HCT116 (cell line): ENCODE data around the gene NDST3. TPM values are rescaled to one million over a fixed set of nuclear protein-coding genes. Genes with fewer than 3 reads are reported as not detected.

ENCODE experiments used
- ATAC-seq: fragments of 200-7000 bp; cut with Tn5 transposase; 2 replicates; pipeline ENCODE4 v1.9.1; 2020; ENCODE audit warnings: mild to moderate bottlenecking, moderate library complexity
- BruUV-seq: library from RNA; stranded (reverse); fragments of 400-500 nt; replicated peaks from 2 replicates; lab custom pipeline; 2021; lab: Mats Ljungman, UMichigan
- CTCF ChIA-PET: fragments of 300-600 bp; sonication (Branson Sonifier 250); formaldehyde crosslinking; loops from one replicate; lab custom pipeline; 2021; ENCODE audit warnings: antibody characterized with exemption; lab: Charles Lee
- POLR2A ChIA-PET: fragments of 300-600, 350-600 bp; sonication (Branson Sonifier 250); formaldehyde crosslinking; loops from one replicate; lab custom pipeline; 2021; ENCODE audit warnings: antibody characterized with exemption; lab: Charles Lee
- RAD21 ChIA-PET, 2 experiments: fragments of 300-600 bp; sonication (Branson Sonifier 250); formaldehyde crosslinking; loops; one replicate each; lab custom pipeline; 2023; ENCODE audit warnings: low total read pairs in 2 of 2; ENCODE audit not compliant: uncharacterized antibody in 2 of 2, unreplicated experiment in 2 of 2, low non-redundant PET in 1 of 2; lab: Charles Lee
- DNase-seq: peaks from one replicate; pipeline ENCODE4 v3.0.0-alpha.2; 2010; ENCODE audit warnings: low read depth, low spot score
- H2AFZ ChIP-seq: fragments of 200-600 bp; shearing (Covaris generic), sonication (generic); 2 replicates; pipeline ENCODE4 v1.6.1; 2017; ENCODE audit warnings: low read depth, mixed run types, mixed read lengths, antibody characterized with exemption, low read length; ENCODE audit not compliant: poor library complexity, severe bottlenecking
- H3K27ac ChIP-seq: 2 replicates; pipeline ENCODE4 v1.5.1; 2012; ENCODE audit warnings: low read depth, low read length
- H3K27me3 ChIP-seq: fragments of 200-600 bp; sonication (generic); 2 replicates; pipeline ENCODE4 v1.6.1; 2016; ENCODE audit warnings: mixed run types, low read length, mixed read lengths; ENCODE audit not compliant: insufficient read depth
- H3K36me3 ChIP-seq, 2 experiments: fragments of 200-500 bp in 1 of 2; fragments of 200-600 bp in 1 of 2; sonication (Bioruptor generic) in 1 of 2; sonication (generic) in 1 of 2; 2 replicates each; pipeline versions ENCODE4 v1.5.1 to v1.6.1; 2014 to 2016; ENCODE audit warnings: low read length in 2 of 2, inconsistent platforms in 1 of 2, mixed read lengths in 1 of 2, mixed run types in 1 of 2; ENCODE audit not compliant: insufficient read depth in 2 of 2, control insufficient read depth in 1 of 2
- H3K4me1 ChIP-seq, 2 experiments: fragments of 200-600 bp in 1 of 2; sonication (generic) in 1 of 2; 2 replicates each; pipeline versions ENCODE4 v1.5.1 to v1.6.1; 2012 to 2017; ENCODE audit warnings: low read length in 2 of 2, inconsistent platforms in 1 of 2, mild to moderate bottlenecking in 1 of 2, mixed read lengths in 1 of 2, mixed run types in 1 of 2, moderate library complexity in 1 of 2; ENCODE audit not compliant: insufficient read depth in 2 of 2, control insufficient read depth in 1 of 2
- H3K4me2 ChIP-seq: fragments of 200-600 bp; sonication (generic); 2 replicates; pipeline ENCODE4 v1.6.1; 2017; ENCODE audit warnings: mixed run types, low read length, mixed read lengths
- H3K4me3 ChIP-seq, 2 experiments: fragments of 200-600 bp in 1 of 2; sonication (generic) in 1 of 2; replicated peaks in 1 of 2; 2 replicates each; pipeline ENCODE4 v1.5.1; 2011 to 2016; ENCODE audit warnings: low read length in 2 of 2, control low read depth in 1 of 2, low read depth in 1 of 2, mild to moderate bottlenecking in 1 of 2, mixed read lengths in 1 of 2, mixed run types in 1 of 2
- H3K79me2 ChIP-seq: fragments of 200-600 bp; sonication (generic); 2 replicates; pipeline ENCODE4 v1.6.1; 2017; ENCODE audit warnings: mild to moderate bottlenecking, mixed run types, low read length, moderate library complexity, mixed read lengths; ENCODE audit not compliant: insufficient read depth
- H3K9ac ChIP-seq: fragments of 200-600 bp; sonication (generic); 2 replicates; pipeline ENCODE4 v1.6.1; 2016; ENCODE audit warnings: low read length, mixed read lengths
- H3K9me2 ChIP-seq: fragments of 200-600 bp; sonication (generic), shearing (Covaris generic); 2 replicates; pipeline ENCODE4 v1.6.1; 2017; ENCODE audit warnings: mixed run types, mild to moderate bottlenecking, moderate library complexity; ENCODE audit not compliant: insufficient read depth
- H3K9me3 ChIP-seq, 2 experiments: fragments of 200-500 bp in 1 of 2; fragments of 200-600 bp in 1 of 2; sonication (Bioruptor generic) in 1 of 2; sonication (generic) in 1 of 2; 2 replicates each; pipeline ENCODE4 v1.6.1; 2014 to 2017; ENCODE audit warnings: low read length in 2 of 2, mixed read lengths in 2 of 2, inconsistent platforms in 1 of 2, low read depth in 1 of 2, mild to moderate bottlenecking in 1 of 2, mixed run types in 1 of 2, moderate library complexity in 1 of 2; ENCODE audit not compliant: control insufficient read depth in 1 of 2, insufficient read depth in 1 of 2
- H4K20me1 ChIP-seq: fragments of 200-600 bp; sonication (generic), shearing (Covaris generic); 2 replicates; pipeline ENCODE4 v1.6.1; 2017; ENCODE audit warnings: mixed run types, mild to moderate bottlenecking, moderate library complexity; ENCODE audit not compliant: insufficient read depth
- CBX3 ChIP-seq: IDR thresholded peaks from 2 replicates; pipeline ENCODE4 v1.6.1; 2012; ENCODE audit warnings: low read depth
- CEBPB ChIP-seq: IDR thresholded peaks from 2 replicates; pipeline ENCODE4 v1.6.1; 2012; ENCODE audit warnings: low read depth
- EGR1 ChIP-seq: IDR thresholded peaks from 2 replicates; pipeline ENCODE4 v1.6.1; 2012; ENCODE audit warnings: low read depth
- EZH2 ChIP-seq: fragments of 200-600 bp; sonication (generic); IDR thresholded peaks from 2 replicates; pipeline ENCODE4 v1.6.1; 2017; ENCODE audit warnings: antibody characterized with exemption, mixed run types
- FOSL1 ChIP-seq: IDR thresholded peaks from 2 replicates; pipeline ENCODE4 v1.6.1; 2012; ENCODE audit warnings: low read depth
- POLR2AphosphoS5 ChIP-seq: IDR thresholded peaks from 2 replicates; pipeline ENCODE4 v1.6.1; 2011; ENCODE audit warnings: mild to moderate bottlenecking, low read depth, low read length, moderate library complexity
- RAD21 ChIP-seq: IDR thresholded peaks from 2 replicates; pipeline ENCODE4 v1.6.1; 2012; ENCODE audit warnings: low read depth, mild to moderate bottlenecking
- SIN3A ChIP-seq: IDR thresholded peaks from 2 replicates; pipeline ENCODE4 v1.6.1; 2012; ENCODE audit warnings: low read depth
- SRF ChIP-seq: IDR thresholded peaks from 2 replicates; pipeline ENCODE4 v1.6.1; 2012; ENCODE audit warnings: low read depth
- TCF7L2 ChIP-seq: IDR thresholded peaks from 2 replicates; pipeline ENCODE4 v1.7.0; 2011; ENCODE audit warnings: borderline replicate concordance, inconsistent platforms; ENCODE audit not compliant: insufficient read depth, insufficient read length; ENCODE audit errors: extremely low read depth
- YY1 ChIP-seq: IDR thresholded peaks from 2 replicates; pipeline ENCODE4 v1.6.1; 2011; ENCODE audit warnings: low read length, low read depth, moderate library complexity, mild to moderate bottlenecking; ENCODE audit not compliant: insufficient replicate concordance; ENCODE audit errors: extremely low read depth
- ZFX ChIP-seq: fragments of 450-650 bp; IDR thresholded peaks from 2 replicates; pipeline ENCODE4 v1.6.1; 2017
- ZNF274 ChIP-seq: fragments of 200-500 bp; sonication (Bioruptor generic); IDR thresholded peaks from 2 replicates; pipeline ENCODE4 v1.6.1; 2014; ENCODE audit warnings: mild to moderate bottlenecking, low read depth, low read length, inconsistent platforms
- intact Hi-C: fragments of 100-400 bp; cut with micrococcal nuclease; formaldehyde crosslinking; loops from 2 replicates; pipeline ENCODE4 v1.10.0; 2022
- total RNA-seq: library from RNA; stranded (reverse); gene quantifications from one replicate; pipeline ENCODE4 v1.2.1, GENCODE V29; 2021; ENCODE audit not compliant: unreplicated experiment
- TF ChIP-seq, protein P1 (sequence below): IDR thresholded peaks from 2 replicates; pipeline ENCODE4 v1.6.1; 2012
- TF ChIP-seq, protein P2 (sequence below): IDR thresholded peaks from 2 replicates; pipeline ENCODE4 v1.6.1; 2011; ENCODE audit warnings: mild to moderate bottlenecking, low read length, moderate library complexity; ENCODE audit not compliant: insufficient replicate concordance; ENCODE audit errors: extremely low read depth

The NDST3 gene
- total RNA-seq, 1 experiment from 2014 or later = not detected

DNA sequence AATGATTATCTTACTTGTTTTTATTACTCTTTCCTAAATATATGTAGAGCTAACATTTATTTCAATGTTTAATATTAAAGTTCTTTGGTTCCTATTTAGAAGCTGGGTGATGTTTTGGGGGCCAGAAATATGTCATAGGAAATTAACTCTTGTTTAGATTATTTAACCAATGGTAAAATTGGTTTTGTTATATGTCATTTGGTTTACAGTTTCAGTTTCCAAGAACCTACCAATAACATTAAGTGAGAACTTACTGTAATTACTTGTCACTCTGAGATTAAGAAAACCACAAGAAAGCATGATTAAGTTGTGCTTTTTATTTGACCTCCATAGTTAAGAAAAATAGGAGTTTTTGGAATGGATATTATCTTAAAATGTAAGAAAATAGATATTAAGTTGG, 121.2 kb downstream of the NDST3 start:
- POLR2A ChIA-PET = no interaction called here
- Histone ChIP-seq H3K4me1 (no peaks in the 10 kb centered on the region), H3K9me3 (no peaks in the 10 kb centered on the region), H2AFZ (no peak overlapping the region), H3K79me2 (no peaks in the 10 kb centered on the region), H3K9me2 (no peaks in the 10 kb centered on the region), H3K36me3 (no peaks in the 10 kb centered on the region), H3K4me3 (no peak overlapping the region), H3K27me3 (no peaks in the 10 kb centered on the region), H3K4me2 (no peak overlapping the region), H3K27ac (no peak overlapping the region)
- BruUV-seq = no TSS peak
- DNase-seq = no peak
- CTCF ChIA-PET = no interaction called here
- no peak for ATAC-seq
- intact Hi-C loops = no loop called here
- TF ChIP-seq EZH2 (no peak), SIN3A (no peak), EGR1 (no peak), POLR2AphosphoS5 (no peak), SRF (no peak), ZNF274 (no peak), TCF7L2 (no peak), ZFX (no peak), CEBPB (no peak)
- TF ChIP-seq, protein P1, sequence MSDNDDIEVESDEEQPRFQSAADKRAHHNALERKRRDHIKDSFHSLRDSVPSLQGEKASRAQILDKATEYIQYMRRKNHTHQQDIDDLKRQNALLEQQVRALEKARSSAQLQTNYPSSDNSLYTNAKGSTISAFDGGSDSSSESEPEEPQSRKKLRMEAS = no peak
- TF ChIP-seq, all 23 proteins: peak for 0
- RAD21 ChIA-PET = no interaction called here
- no peak overlapping the region for H3K9ac ChIP-seq
- no peaks in the 10 kb centered on the region for H4K20me1 ChIP-seq

DNA sequence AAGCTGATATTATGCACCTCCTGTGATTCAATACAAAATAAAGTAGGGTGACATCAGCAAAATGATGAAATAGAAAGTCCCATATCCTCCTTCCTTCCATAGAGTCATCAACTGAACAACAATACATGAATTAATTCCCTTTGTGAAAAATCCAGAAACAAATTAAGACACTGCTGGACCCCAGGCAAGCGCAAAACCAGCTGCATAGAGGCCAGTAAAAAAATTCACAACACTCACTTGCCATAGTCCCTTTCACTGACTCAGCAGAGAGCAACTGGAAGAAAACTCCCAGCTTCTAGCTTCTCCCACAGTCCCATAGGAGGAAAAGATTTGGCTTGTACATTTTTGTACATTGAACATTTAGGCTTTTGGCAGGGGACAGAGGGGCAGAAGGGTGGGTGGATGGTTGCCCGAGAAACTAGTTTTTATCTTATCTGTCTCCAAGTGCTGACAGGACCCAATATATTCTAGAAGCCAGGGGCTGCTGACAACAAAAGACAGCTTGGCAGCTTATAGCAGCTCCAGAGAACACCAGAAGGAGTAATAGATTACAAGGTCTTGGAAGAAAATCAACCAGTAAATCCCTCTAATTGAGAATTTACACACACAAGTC, 124.6 kb downstream of the NDST3 start:
- no peaks in the 10 kb centered on the region for H3K9me2 ChIP-seq
- H2AFZ ChIP-seq = no peak overlapping the region
- H3K9me3 ChIP-seq = no peaks in the 10 kb centered on the region
- H3K27ac ChIP-seq = no peak overlapping the region
- no peaks in the 10 kb centered on the region for H4K20me1 ChIP-seq
- H3K4me3 ChIP-seq = no peak overlapping the region
- H3K9ac ChIP-seq = no peak overlapping the region
- H3K79me2 ChIP-seq = no peaks in the 10 kb centered on the region
- ChIA-PET RAD21 (no interaction called here), CTCF (no interaction called here), POLR2A (no interaction called here)
- ATAC-seq (no peak), DNase-seq (no peak)
- H3K27me3 ChIP-seq = no peaks in the 10 kb centered on the region
- H3K4me1 ChIP-seq = no peaks in the 10 kb centered on the region
- H3K36me3 ChIP-seq = no peaks in the 10 kb centered on the region
- no peak overlapping the region for H3K4me2 ChIP-seq
- intact Hi-C loops = no loop called here
- no TSS peak for BruUV-seq
- no peak for TF ChIP-seq FOSL1
- TF ChIP-seq RAD21 = no peak
- no peak for TF ChIP-seq CBX3
- TF ChIP-seq, protein P2, sequence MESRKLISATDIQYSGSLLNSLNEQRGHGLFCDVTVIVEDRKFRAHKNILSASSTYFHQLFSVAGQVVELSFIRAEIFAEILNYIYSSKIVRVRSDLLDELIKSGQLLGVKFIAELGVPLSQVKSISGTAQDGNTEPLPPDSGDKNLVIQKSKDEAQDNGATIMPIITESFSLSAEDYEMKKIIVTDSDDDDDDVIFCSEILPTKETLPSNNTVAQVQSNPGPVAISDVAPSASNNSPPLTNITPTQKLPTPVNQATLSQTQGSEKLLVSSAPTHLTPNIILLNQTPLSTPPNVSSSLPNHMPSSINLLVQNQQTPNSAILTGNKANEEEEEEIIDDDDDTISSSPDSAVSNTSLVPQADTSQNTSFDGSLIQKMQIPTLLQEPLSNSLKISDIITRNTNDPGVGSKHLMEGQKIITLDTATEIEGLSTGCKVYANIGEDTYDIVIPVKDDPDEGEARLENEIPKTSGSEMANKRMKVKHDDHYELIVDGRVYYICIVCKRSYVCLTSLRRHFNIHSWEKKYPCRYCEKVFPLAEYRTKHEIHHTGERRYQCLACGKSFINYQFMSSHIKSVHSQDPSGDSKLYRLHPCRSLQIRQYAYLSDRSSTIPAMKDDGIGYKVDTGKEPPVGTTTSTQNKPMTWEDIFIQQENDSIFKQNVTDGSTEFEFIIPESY = no peak
- no peak for TF ChIP-seq SIN3A
- TF ChIP-seq CEBPB = no peak
- TF ChIP-seq ZNF274 = no peak
- TF ChIP-seq EGR1 = no peak
- no peak for TF ChIP-seq YY1
- TF ChIP-seq POLR2AphosphoS5 = no peak
